Renal cortical epithelial cell (primary cell): Measurements from ENCODE around the gene N4BP2L1. TPM values are rescaled to one million over a fixed set of nuclear protein-coding genes. Genes with fewer than 3 reads are reported as not detected.

Source experiments
- DNase-seq: peaks from one replicate; pipeline ENCODE4 v3.0.0-alpha.2; 2011; ENCODE audit warnings: low read depth
- total RNA-seq: library from RNA; depleted of rRNA; stranded (reverse); fragments of >200 nt; gene quantifications from 2 replicates; pipeline ENCODE4 v1.2.3, GENCODE V29; 2014

N4BP2L1 gene
- 0.52 and 4.7 TPM in 2 replicates for total RNA-seq

GRCh38 chr13:32427852-32428580 is at the start of gene N4BP2L1:
N4BP2L1 (minus strand) TSS chr13:32428130; CDS start chr13:32428082, 48 bp downstream.
- DNase-seq: peak; percentile 54

- no peak for DNase-seq
Measured at GRCh38 chr13:32476892-32477291, 49.0 kb upstream of the N4BP2L1 start.

GRCh38 chr13:32476021-32476731 is 48.2 kb upstream of the N4BP2L1 start:
- DNase-seq: no peak

- DNase-seq: no peak
Measured at GRCh38 chr13:32474999-32475792, 47.3 kb upstream of the N4BP2L1 start.

- DNase-seq: no peak
Measured at GRCh38 chr13:32473650-32474049, 45.7 kb upstream of the N4BP2L1 start.

- no peak for DNase-seq
Measured at GRCh38 chr13:32472194-32472621, 44.3 kb upstream of the N4BP2L1 start.

- DNase-seq: no peak
Measured at GRCh38 chr13:32471187-32471922, 43.4 kb upstream of the N4BP2L1 start.

GRCh38 chr13:32468502-32469142 is 40.7 kb upstream of the N4BP2L1 start:
- no peak for DNase-seq

GRCh38 chr13:32456591-32456990 is 28.7 kb upstream of the N4BP2L1 start:
- no peak for DNase-seq

GRCh38 chr13:32455594-32455903 is 27.6 kb upstream of the N4BP2L1 start:
- DNase-seq: no peak

- no peak for DNase-seq
Measured at GRCh38 chr13:32454886-32455593, 27.1 kb upstream of the N4BP2L1 start.

GRCh38 chr13:32453981-32454380 is 26.1 kb upstream of the N4BP2L1 start:
- DNase-seq: no peak

GRCh38 chr13:32448972-32449371 is 21.0 kb upstream of the N4BP2L1 start:
- DNase-seq: no peak

- DNase-seq: peak; percentile 93
Measured at GRCh38 chr13:32447894-32448623, 20.1 kb upstream of the N4BP2L1 start.

GRCh38 chr13:32446773-32447465 is 19.0 kb upstream of the N4BP2L1 start:
- DNase-seq: no peak

- no peak for DNase-seq
Measured at GRCh38 chr13:32446220-32446619, 18.3 kb upstream of the N4BP2L1 start.

GRCh38 chr13:32445461-32445860 is 17.5 kb upstream of the N4BP2L1 start:
- peak; percentile 43 for DNase-seq

- DNase-seq: peak; percentile 28
Measured at GRCh38 chr13:32443111-32443510, 15.2 kb upstream of the N4BP2L1 start.

GRCh38 chr13:32438871-32439270 is 10.9 kb upstream of the N4BP2L1 start:
- DNase-seq: no peak
